ENCODE data around the gene KCNMA1. TPM values are rescaled to one million over a fixed set of nuclear protein-coding genes. Genes with fewer than 3 reads are reported as not detected.

KCNMA1 gene
- total RNA-seq, 2 donors from 2014 or later: 23.2 to 44.5 TPM

GRCh38 chr10:77020426-77021040, 617.1 kb downstream of the KCNMA1 start:
- Histone ChIP-seq H3K4me1 (no peaks in the 10 kb centered on the region), H3K27me3 (no peaks in the 10 kb centered on the region), H3K9me3 (no peaks in the 10 kb centered on the region), H3K9ac (ENCODE audit: low read depth in 2 of 2, low read length in 2 of 2) (no peak overlapping the region), H3K4me3 (no peak overlapping the region), H3K27ac (no peak overlapping the region), H3K36me3 (no peaks in the 10 kb centered on the region)
- DNase-seq: no peak
- TF ChIP-seq CTCF (IDR thresholded peaks at IDR 0.05): no peak
- intact Hi-C loops (cut with DNase I): no loop called here

GRCh38 chr10:77016855-77017254, 620.8 kb downstream of the KCNMA1 start:
- TF ChIP-seq CTCF (IDR thresholded peaks at IDR 0.05): no peak
- Histone ChIP-seq H3K9me3 (no peaks in the 10 kb centered on the region), H3K4me3 (no peak overlapping the region), H3K27me3 (no peaks in the 10 kb centered on the region), H3K27ac (no peak overlapping the region), H3K36me3 (no peaks in the 10 kb centered on the region), H3K9ac (ENCODE audit: low read depth in 2 of 2, low read length in 2 of 2) (no peak overlapping the region), H3K4me1 (no peaks in the 10 kb centered on the region)
- intact Hi-C loops (cut with DNase I): no loop called here
- DNase-seq: no peak

GRCh38 chr10:77016278-77016815, 621.3 kb downstream of the KCNMA1 start:
- no peaks in the 10 kb centered on the region for H3K27me3 ChIP-seq
- H3K9ac ChIP-seq (ENCODE audit: low read depth in 2 of 2, low read length in 2 of 2): no peak overlapping the region
- no peak overlapping the region for H3K27ac ChIP-seq
- H3K4me1 ChIP-seq: no peaks in the 10 kb centered on the region
- DNase-seq: no peak
- no peak for TF ChIP-seq CTCF (IDR thresholded peaks at IDR 0.05)
- no peak overlapping the region for H3K4me3 ChIP-seq
- no peaks in the 10 kb centered on the region for H3K36me3 ChIP-seq
- H3K9me3 ChIP-seq: no peaks in the 10 kb centered on the region
- intact Hi-C loops (cut with DNase I): no loop called here

- Histone ChIP-seq H3K27ac (no peak overlapping the region), H3K9me3 (no peaks in the 10 kb centered on the region), H3K4me1 (no peaks in the 10 kb centered on the region), H3K36me3 (no peaks in the 10 kb centered on the region), H3K27me3 (no peaks in the 10 kb centered on the region), H3K4me3 (no peak overlapping the region), H3K9ac (ENCODE audit: low read depth in 2 of 2, low read length in 2 of 2) (no peak overlapping the region)
- DNase-seq: no peak
- intact Hi-C loops (cut with DNase I): no loop called here
- TF ChIP-seq CTCF (IDR thresholded peaks at IDR 0.05): no peak
Measured at GRCh38 chr10:77015360-77015759, 622.2 kb downstream of the KCNMA1 start.

GRCh38 chr10:77012812-77013500, 624.7 kb downstream of the KCNMA1 start:
- no peaks in the 10 kb centered on the region for H3K27me3 ChIP-seq
- H3K4me3 ChIP-seq: no peak overlapping the region
- intact Hi-C loops (cut with DNase I): no loop called here
- no peak overlapping the region for H3K27ac ChIP-seq
- no peaks in the 10 kb centered on the region for H3K36me3 ChIP-seq
- H3K9ac ChIP-seq (ENCODE audit: low read depth in 2 of 2, low read length in 2 of 2): no peak overlapping the region
- DNase-seq: no peak
- no peak for TF ChIP-seq CTCF (IDR thresholded peaks at IDR 0.05)
- no peaks in the 10 kb centered on the region for H3K9me3 ChIP-seq
- no peaks in the 10 kb centered on the region for H3K4me1 ChIP-seq
